Muscle of leg (tissue), 11 donors: ENCODE measurements around the gene CEBPE. TPM values are rescaled to one million over a fixed set of nuclear protein-coding genes. Genes with fewer than 3 reads are reported as not detected.

Experiments
- DNase-seq: peaks from one replicate; pipeline ENCODE4 v3.0.0; 2013
- H3K27ac ChIP-seq: one replicate; pipeline ENCODE4 v1.5.1; 2013; ENCODE audit warnings: mild to moderate bottlenecking, low read length, control low read depth
- H3K27me3 ChIP-seq: one replicate; pipeline ENCODE4 v1.6.1; 2013; ENCODE audit warnings: low read length; ENCODE audit not compliant: control insufficient read depth, insufficient read depth
- H3K36me3 ChIP-seq: one replicate; pipeline ENCODE4 v1.6.1; 2013; ENCODE audit warnings: low read length; ENCODE audit not compliant: control insufficient read depth, insufficient read depth
- H3K4me1 ChIP-seq: one replicate; pipeline ENCODE4 v1.6.1; 2013; ENCODE audit warnings: low read length; ENCODE audit not compliant: control insufficient read depth, insufficient read depth
- H3K4me3 ChIP-seq: one replicate; pipeline ENCODE4 v1.5.1; 2013; ENCODE audit warnings: low read length, control low read depth
- H3K9me3 ChIP-seq: replicated peaks from 2 replicates; pipeline ENCODE4 v1.6.1; 2013; ENCODE audit warnings: low read depth, low read length; ENCODE audit not compliant: control insufficient read depth
- WGBS: methylation state at CpG from one replicate; pipeline ENCODE4 v1.1.5; 2013; ENCODE audit warnings: missing lambda C conversion rate; ENCODE audit not compliant: insufficient coverage; 5-methylcytosine and 5-hydroxymethylcytosine counted together
- polyA plus RNA-seq, 8 donors: library from polyadenylated mRNA; unstranded; fragments of 120-200 nt; gene quantifications; one replicate each; pipeline versions ENCODE4 v1.2.1 to v1.2.3, GENCODE V29; 2013; ENCODE audit warnings: inconsistent platforms in 1 of 8, low replicate concordance in 1 of 8; ENCODE audit not compliant: insufficient read length in 8 of 8, insufficient read depth in 1 of 8
- total RNA-seq: library from RNA; stranded (reverse); fragments of 120-200 nt; gene quantifications from one replicate; pipeline ENCODE4 v1.2.4, GENCODE V29; 2013

CEBPE gene
- total and polyA plus RNA-seq, 9 donors: 0.12 to 0.33 (median 0.16) TPM

DNA sequence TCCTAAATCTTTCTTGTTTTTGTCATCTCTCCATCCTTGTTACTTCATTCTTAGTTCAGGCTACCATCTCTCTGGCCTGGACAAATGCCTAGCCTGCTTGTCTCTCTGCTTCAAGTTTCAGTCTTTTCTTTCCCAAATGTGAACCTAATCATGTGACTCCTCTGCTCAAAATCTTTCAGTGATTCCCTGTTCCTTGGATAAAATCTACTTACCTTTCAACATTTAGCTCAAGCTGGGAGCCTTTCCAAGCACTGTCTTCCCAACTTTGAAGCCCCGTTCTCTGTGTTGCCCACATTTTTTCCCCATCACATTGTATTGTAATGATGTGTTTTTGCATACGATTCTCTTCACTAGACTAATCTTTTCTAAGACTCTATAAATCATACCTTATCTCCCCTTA lies 39.7 kb upstream of the CEBPE start:
- no peak overlapping the region for H3K4me3 ChIP-seq
- no peaks in the 10 kb centered on the region for H3K9me3 ChIP-seq
- H3K27ac ChIP-seq: no peak overlapping the region
- no peak for DNase-seq
- no CpG with 5 or more reads among the region's 2 CpGs for WGBS
- H3K4me1 ChIP-seq: peaks cover 26% of the 10 kb centered on the region
- no peaks in the 10 kb centered on the region for H3K27me3 ChIP-seq
- no peaks in the 10 kb centered on the region for H3K36me3 ChIP-seq

DNA sequence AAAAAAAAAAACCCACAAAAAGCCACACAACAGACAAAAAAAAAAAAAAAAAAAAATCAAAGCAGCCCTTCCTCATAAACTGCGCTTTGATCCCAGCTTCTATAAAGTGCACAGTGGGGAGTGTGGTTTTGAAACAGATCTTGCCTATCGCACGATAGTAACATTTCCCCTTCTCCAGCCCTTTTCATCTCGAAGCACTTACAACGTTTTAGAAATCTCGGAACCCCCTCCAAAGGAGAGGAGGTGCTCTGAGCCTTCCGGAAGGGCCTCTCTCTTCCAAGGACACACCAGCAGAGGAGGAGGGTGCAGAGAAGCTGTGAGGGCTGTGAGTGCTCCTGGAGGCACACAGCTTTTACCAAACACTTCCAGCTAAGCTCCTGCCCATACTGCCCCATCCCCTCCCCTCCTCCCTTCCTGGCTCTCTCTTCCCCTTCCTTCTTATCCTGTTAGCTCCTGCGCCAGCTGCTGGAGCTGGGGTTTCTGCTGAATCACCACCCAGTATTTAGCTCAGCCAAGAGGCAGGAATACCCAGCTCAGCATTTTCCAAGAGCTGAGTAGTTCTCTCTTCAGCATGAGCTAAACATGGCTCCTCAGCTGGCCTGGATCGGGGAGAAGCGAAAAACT lies 36.0 kb upstream of the CEBPE start:
- peak; percentile 95 for DNase-seq
- H3K27me3 ChIP-seq: no peaks in the 10 kb centered on the region
- peaks cover 23% of the 10 kb centered on the region for H3K4me1 ChIP-seq
- no peak overlapping the region for H3K4me3 ChIP-seq
- H3K36me3 ChIP-seq: no peaks in the 10 kb centered on the region
- H3K9me3 ChIP-seq: no peaks in the 10 kb centered on the region
- H3K27ac ChIP-seq: peak overlapping the region; percentile 76
- 50% methylated on average over 1 of the region's 10 CpGs for WGBS

DNA sequence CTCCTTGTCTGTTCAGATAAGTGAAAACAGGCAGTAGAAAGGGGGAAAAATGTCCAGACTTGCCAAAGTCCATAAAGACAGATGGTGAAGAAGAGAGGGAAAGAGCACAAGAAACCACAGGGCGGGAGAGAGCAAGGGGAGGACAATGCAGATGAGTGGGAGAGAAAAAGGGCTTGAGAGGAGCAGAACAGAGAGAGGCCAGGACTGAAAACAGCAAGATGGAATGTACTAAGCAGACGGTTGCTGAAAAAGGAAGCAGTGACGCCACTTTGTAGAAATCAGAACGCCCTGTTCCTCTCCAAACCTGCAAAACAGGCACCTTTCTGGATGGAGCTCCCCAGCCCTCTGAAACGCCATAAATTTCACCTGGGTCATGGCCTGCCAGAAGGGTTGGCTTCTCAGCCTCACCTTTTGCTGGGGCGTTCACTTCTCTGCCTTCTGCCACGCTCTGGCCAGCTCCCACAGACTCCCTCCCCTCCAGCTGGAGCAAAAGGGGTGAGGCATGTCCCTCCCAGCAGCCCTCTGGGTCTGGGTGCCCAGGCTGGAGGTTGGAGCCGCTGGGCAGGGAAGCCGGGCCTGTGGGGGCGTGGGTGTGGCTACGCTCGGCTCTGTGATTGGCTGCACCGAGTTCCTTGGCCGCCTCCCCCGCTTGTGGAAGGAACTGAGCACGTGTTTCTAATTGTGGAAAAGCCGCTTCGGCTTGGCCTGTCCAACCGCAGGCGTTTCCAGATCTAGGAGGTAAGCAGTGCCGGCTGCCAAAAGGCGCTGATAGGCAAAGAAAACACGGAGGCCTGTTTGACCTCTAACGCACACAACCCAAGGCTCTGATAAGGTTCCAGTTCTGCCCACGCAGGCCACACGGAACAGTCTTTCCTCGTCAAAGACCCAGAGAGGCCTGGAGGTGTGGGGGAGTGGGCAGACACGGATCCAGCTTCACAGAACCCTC lies 35.1 kb upstream of the CEBPE start:
- Histone ChIP-seq H3K27ac (peak overlapping the region; percentile 84), H3K36me3 (no peaks in the 10 kb centered on the region), H3K4me3 (no peak overlapping the region), H3K9me3 (no peaks in the 10 kb centered on the region), H3K27me3 (no peaks in the 10 kb centered on the region), H3K4me1 (peaks cover 23% of the 10 kb centered on the region)
- 12% methylated on average over 20 of the region's 28 CpGs for WGBS
- peak; percentile 93 for DNase-seq

DNA sequence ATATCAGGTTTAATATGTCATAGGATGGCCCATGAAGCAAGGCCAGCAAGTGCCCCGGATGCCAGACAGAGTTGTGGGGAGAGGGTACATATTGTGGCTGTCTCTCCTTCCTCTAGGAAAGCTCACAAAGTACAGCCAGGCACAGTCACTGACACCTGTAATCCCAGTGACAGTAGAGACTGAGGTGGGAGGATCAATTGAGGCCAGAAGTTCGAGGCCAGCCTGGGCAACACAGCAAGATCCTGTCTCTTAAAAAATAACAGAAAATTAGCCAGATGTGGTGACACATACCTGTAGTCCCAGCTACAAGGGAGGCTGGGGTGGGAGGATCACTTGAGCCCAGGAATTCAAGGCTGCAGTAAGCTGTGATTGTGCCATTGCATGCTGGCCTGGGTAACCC lies 32.3 kb upstream of the CEBPE start:
- Histone ChIP-seq H3K36me3 (no peaks in the 10 kb centered on the region), H3K9me3 (no peaks in the 10 kb centered on the region), H3K4me3 (no peak overlapping the region), H3K27me3 (no peaks in the 10 kb centered on the region), H3K4me1 (peaks cover 23% of the 10 kb centered on the region), H3K27ac (no peak overlapping the region)
- WGBS: no CpG with 5 or more reads among the region's 2 CpGs
- no peak for DNase-seq

DNA sequence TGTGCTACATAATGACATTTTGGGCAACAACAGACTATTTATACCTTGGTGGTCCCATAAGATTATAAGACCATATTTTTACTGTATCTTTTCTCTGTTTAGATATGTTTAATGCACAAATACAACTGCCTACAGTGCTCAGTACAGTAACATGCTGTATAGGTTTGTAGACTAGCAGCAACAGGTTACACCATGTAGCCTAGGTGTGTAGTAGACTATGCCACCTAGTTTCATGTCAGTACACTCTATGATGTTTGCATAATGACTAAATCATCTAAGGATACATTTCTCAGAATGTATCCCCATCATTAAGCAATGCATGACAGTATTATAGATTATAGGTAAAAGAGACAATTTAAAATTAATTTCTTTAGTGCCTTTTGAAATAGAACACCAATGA lies 30.7 kb upstream of the CEBPE start:
- Histone ChIP-seq H3K4me1 (peaks cover 15% of the 10 kb centered on the region), H3K4me3 (no peak overlapping the region)

DNA sequence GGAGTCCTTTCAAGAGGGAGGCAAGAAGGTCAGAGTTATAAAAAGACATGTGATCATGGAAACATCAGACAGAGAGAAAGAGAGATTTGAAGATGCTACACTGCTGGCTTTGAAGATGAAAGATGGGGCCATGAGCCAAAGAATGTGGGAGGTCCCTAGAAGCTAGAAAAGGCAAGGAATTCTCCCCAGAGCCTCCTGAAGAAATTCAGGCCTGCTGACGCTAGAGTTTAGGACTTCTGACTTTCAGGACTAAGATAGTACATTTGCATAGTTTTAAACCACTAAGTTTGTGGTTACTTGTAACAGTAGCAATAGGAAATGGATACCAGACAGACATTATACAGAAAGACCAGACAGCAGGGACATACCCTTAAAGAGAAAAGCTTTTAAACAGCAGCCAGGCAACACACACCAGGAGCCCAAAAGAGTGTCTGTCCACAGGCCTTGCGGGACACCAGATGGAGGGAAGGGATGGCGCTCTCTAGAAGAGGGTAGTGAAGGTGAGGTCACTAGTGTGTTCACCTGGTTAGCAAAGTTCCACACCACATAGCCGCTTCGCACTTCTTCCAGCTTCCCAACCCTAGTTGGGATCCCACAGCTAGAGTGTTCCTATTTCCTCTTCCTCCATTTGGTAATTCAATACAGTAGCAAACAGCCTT lies 29.7 kb upstream of the CEBPE start:
- 100% methylated on average over 1 of the region's 5 CpGs for WGBS
- no peak overlapping the region for H3K4me3 ChIP-seq

More for the DNA sequence above, 30.7 kb upstream of the CEBPE start:
- Histone ChIP-seq H3K27me3 (no peaks in the 10 kb centered on the region), H3K9me3 (no peaks in the 10 kb centered on the region), H3K27ac (no peak overlapping the region), H3K36me3 (no peaks in the 10 kb centered on the region)
- DNase-seq: no peak

DNA sequence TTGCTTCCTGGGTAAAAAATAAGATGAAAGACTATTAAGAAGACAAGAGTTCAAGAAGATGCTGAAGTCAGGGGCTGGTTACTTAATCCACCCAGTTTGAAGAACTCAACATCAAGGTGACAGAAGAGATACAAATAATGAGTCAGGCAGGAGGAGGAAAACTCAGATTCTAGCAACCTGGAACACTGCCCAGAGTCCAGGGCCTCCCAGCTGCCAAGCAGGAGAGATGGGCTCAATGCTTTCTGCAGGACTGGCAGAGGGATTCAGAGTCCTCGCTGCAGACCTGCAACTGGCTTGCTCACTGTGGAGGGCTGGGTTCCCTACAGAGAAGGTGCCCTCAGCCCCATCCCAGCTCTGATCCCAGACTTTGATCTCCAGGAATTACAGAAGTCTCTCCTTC lies 28.6 kb upstream of the CEBPE start:
- H3K27ac ChIP-seq: no peak overlapping the region
- DNase-seq: peak; percentile 47
- H3K4me1 ChIP-seq: no peaks in the 10 kb centered on the region
- no peaks in the 10 kb centered on the region for H3K27me3 ChIP-seq
- H3K36me3 ChIP-seq: no peaks in the 10 kb centered on the region
- 43% methylated on average over 1 of the region's 1 CpG for WGBS
- no peaks in the 10 kb centered on the region for H3K9me3 ChIP-seq
- no peak overlapping the region for H3K4me3 ChIP-seq

More for the DNA sequence above, 29.7 kb upstream of the CEBPE start:
- Histone ChIP-seq H3K27ac (no peak overlapping the region), H3K4me1 (peaks cover 5% of the 10 kb centered on the region), H3K27me3 (no peaks in the 10 kb centered on the region), H3K9me3 (no peaks in the 10 kb centered on the region), H3K36me3 (no peaks in the 10 kb centered on the region)
- DNase-seq: no peak

DNA sequence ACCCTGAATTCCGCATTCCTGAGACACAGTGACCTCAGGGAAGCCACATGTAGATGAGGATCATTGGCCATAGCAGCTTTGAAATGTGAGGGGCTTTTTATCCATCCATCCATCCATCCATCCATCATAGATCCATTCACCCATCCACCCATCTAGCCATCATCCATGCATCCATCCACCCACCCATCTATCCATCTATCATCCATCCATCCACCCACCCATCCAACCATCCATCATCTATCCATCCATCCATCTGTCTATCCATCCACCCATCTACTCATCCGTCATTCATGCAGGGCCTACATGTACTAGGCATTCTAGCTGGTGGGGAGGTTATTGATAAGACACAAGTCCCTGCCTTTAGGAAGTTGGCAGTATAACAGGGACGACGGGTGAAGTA lies 27.9 kb upstream of the CEBPE start:
- no peaks in the 10 kb centered on the region for H3K9me3 ChIP-seq
- WGBS: 89% methylated on average over 3 of the region's 4 CpGs
- no peaks in the 10 kb centered on the region for H3K36me3 ChIP-seq
- no peaks in the 10 kb centered on the region for H3K27me3 ChIP-seq
- peaks cover 5% of the 10 kb centered on the region for H3K4me1 ChIP-seq
- H3K27ac ChIP-seq: no peak overlapping the region
- no peak for DNase-seq
- no peak overlapping the region for H3K4me3 ChIP-seq

DNA sequence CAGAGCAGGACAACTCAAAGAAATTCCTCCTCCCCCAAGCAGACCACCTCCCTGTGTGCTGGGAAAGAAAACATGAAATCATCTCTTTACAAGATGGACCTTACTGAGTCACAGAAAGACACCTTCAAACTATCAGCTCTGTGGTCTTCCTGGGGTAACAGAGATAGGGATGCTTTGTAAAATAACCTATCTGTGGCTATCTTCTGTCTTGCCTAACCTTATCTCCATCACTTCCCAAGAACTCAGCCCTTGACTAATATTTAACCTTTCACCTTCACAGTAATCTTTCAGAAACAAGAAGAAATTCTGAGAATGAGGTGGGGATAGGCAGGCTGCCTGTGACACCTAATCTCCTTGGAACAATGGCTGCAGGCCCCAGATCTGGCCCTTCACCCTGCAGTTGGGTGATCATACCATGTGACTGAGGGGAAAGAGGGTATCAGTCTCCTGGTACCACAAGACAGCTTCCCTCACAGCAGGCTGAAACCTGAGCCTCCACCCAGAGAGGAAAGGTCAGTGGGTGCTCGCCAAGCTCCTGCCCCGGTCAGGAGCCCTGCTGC lies 27.4 kb upstream of the CEBPE start:
- Histone ChIP-seq H3K36me3 (no peaks in the 10 kb centered on the region), H3K27ac (no peak overlapping the region), H3K27me3 (no peaks in the 10 kb centered on the region), H3K4me1 (peaks cover 5% of the 10 kb centered on the region), H3K9me3 (no peaks in the 10 kb centered on the region), H3K4me3 (no peak overlapping the region)
- no peak for DNase-seq
- 79% methylated on average over 2 of the region's 2 CpGs for WGBS

DNA sequence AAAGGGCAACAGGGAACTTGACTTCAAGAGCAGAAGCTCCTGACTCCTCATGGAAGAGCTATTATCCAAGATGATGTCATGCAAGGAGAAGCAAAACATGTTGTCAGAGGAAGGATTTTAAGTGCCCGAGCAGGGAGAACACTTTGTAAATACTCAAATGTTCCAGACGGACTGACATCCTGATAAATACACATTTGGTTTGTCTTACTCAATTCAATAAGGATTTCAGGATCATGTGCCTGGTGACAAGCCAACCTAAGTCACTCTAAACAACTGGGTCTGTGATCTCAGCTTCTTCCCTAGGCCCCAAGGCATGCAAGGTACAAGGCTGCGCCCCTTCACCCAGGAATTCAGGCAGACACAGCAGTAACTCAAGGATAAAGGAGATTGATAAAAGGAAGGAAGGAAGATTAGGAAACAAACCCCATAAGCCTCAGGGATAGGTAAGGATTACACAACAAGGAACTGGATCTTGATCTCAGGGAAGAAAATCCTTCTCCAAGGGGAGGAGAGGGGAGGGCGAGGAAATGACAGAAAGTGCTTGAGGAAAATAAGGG lies 26.8 kb upstream of the CEBPE start:
- Histone ChIP-seq H3K9me3 (no peaks in the 10 kb centered on the region), H3K36me3 (no peaks in the 10 kb centered on the region), H3K27ac (no peak overlapping the region), H3K4me3 (no peak overlapping the region), H3K27me3 (no peaks in the 10 kb centered on the region), H3K4me1 (peaks cover 5% of the 10 kb centered on the region)
- no peak for DNase-seq
- 60% methylated on average over 2 of the region's 4 CpGs for WGBS
